Chondrocyte (in vitro differentiated cells): ENCODE data around the gene NUBPL. TPM values are rescaled to one million over a fixed set of nuclear protein-coding genes. Genes with fewer than 3 reads are reported as not detected.
A peak's percentile ranks its signal among the peaks of the same experiment; 100 is the strongest.

Experiments
- DNase-seq: peaks from one replicate; pipeline ENCODE4 v3.0.0; 2021; ENCODE audit warnings: mixed read lengths, low spot score
- H3K27ac Mint-ChIP-seq: one replicate; pipeline ENCODE4 v1.8.0; 2021; ENCODE audit warnings: mild to moderate bottlenecking, moderate library complexity, mixed read lengths; ENCODE audit not compliant: unreplicated experiment
- H3K27me3 Mint-ChIP-seq: 2 replicates; pipeline ENCODE4 v1.8.0; 2021; ENCODE audit warnings: low read depth, mixed read lengths
- H3K36me3 Mint-ChIP-seq: 2 replicates; pipeline ENCODE4 v1.8.0; 2021; ENCODE audit warnings: low read depth, mixed read lengths
- H3K4me1 Mint-ChIP-seq: 2 replicates; pipeline ENCODE4 v1.8.0; 2021; ENCODE audit warnings: low read depth, mild to moderate bottlenecking, mixed read lengths
- H3K4me3 Mint-ChIP-seq: one replicate; pipeline ENCODE4 v1.8.0; 2021; ENCODE audit warnings: mild to moderate bottlenecking, moderate library complexity, mixed read lengths; ENCODE audit not compliant: unreplicated experiment
- H3K9me3 Mint-ChIP-seq: 2 replicates; pipeline ENCODE4 v1.8.0; 2021; ENCODE audit warnings: low read depth, mixed read lengths
- total RNA-seq: library from RNA; stranded (reverse); gene quantifications from 3 replicates; pipeline ENCODE4 v1.2.1, GENCODE V29; 2021
- TF ChIP-seq, protein P1 (sequence below): fragments of 200-600 bp; sonication (generic); IDR thresholded peaks from 2 replicates; pipeline ENCODE4 v1.5.0; 2021; ENCODE audit warnings: antibody characterized with exemption, mild to moderate bottlenecking, moderate library complexity

NUBPL gene
- total RNA-seq, 1 donor from 2014 or later, result 9.8 TPM

- Mint-ChIP-seq H3K9me3 (no peaks in the 10 kb centered on the region), H3K27ac (peak overlapping the region; percentile 30), H3K4me1 (peaks cover 5% of the 10 kb centered on the region), H3K27me3 (no peaks in the 10 kb centered on the region), H3K4me3 (no peak overlapping the region), H3K36me3 (peaks cover 5% of the 10 kb centered on the region)
- no peak for DNase-seq
- TF ChIP-seq, protein P1, sequence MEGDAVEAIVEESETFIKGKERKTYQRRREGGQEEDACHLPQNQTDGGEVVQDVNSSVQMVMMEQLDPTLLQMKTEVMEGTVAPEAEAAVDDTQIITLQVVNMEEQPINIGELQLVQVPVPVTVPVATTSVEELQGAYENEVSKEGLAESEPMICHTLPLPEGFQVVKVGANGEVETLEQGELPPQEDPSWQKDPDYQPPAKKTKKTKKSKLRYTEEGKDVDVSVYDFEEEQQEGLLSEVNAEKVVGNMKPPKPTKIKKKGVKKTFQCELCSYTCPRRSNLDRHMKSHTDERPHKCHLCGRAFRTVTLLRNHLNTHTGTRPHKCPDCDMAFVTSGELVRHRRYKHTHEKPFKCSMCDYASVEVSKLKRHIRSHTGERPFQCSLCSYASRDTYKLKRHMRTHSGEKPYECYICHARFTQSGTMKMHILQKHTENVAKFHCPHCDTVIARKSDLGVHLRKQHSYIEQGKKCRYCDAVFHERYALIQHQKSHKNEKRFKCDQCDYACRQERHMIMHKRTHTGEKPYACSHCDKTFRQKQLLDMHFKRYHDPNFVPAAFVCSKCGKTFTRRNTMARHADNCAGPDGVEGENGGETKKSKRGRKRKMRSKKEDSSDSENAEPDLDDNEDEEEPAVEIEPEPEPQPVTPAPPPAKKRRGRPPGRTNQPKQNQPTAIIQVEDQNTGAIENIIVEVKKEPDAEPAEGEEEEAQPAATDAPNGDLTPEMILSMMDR, result no peak
Observed at GRCh38 chr14:31828946-31829868, 268.0 kb downstream of the NUBPL start.

DNA sequence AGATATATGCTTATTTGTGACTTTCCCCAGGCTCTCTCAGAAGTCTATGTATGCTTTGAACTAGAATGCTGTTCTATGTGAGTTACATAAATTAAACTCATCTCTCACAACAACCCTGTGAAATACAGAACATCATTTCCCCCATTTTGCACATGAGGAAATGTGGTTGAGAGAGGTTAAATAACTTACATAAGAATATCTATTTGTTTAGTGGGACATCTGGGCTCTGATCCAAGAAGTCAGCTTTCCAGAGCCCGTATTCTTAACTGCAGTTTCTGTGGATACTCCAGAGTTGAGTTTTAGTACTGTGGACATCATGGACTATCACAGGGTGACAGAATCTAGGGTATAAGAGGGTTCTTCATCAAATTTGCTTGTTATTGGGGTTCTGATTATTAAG lies 273.4 kb downstream of the NUBPL start:
- Mint-ChIP-seq H3K27ac (no peak overlapping the region), H3K4me1 (peaks cover 7% of the 10 kb centered on the region), H3K27me3 (no peaks in the 10 kb centered on the region), H3K36me3 (peaks cover 3% of the 10 kb centered on the region), H3K4me3 (no peak overlapping the region), H3K9me3 (no peaks in the 10 kb centered on the region)
- no peak for DNase-seq
- TF ChIP-seq, protein P1, result no peak

GRCh38 chr14:31835049-31835448 lies 273.8 kb downstream of the NUBPL start:
- H3K4me1 Mint-ChIP-seq, result peaks cover 7% of the 10 kb centered on the region
- no peak overlapping the region for H3K4me3 Mint-ChIP-seq
- H3K27ac Mint-ChIP-seq, result no peak overlapping the region
- no peak for DNase-seq
- H3K27me3 Mint-ChIP-seq, result no peaks in the 10 kb centered on the region
- no peaks in the 10 kb centered on the region for H3K9me3 Mint-ChIP-seq
- TF ChIP-seq, protein P1, result no peak
- H3K36me3 Mint-ChIP-seq, result peaks cover 3% of the 10 kb centered on the region

- DNase-seq, result no peak
- Mint-ChIP-seq H3K9me3 (no peaks in the 10 kb centered on the region), H3K4me3 (no peak overlapping the region), H3K27ac (no peak overlapping the region), H3K27me3 (no peaks in the 10 kb centered on the region), H3K4me1 (peaks cover 7% of the 10 kb centered on the region), H3K36me3 (no peaks in the 10 kb centered on the region)
- TF ChIP-seq, protein P1, result no peak
Observed at GRCh38 chr14:31837031-31837430, 275.8 kb downstream of the NUBPL start.

DNA sequence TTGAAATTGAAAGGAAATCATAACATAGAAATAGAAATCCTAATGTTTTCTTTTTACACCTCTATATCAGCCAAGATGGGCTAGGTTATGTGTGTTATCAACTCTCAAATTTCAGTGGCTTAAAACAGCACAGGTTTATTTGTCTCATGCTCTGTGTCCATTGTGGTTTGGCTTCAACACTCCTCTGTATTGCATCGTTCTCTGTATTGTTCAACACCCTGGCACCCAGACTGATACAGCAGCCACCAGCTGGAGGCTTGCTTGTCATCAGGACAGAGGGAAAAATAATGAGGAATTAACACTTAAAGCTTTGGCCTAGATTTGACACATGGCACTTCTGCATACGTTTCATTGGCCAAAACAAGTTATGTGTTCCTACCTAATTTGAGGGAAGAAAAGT lies 281.7 kb downstream of the NUBPL start:
- H3K4me1 Mint-ChIP-seq, result peaks cover 4% of the 10 kb centered on the region
- no peak for DNase-seq
- H3K27ac Mint-ChIP-seq, result no peak overlapping the region
- peaks cover 3% of the 10 kb centered on the region for H3K36me3 Mint-ChIP-seq
- TF ChIP-seq, protein P1, result no peak
- no peaks in the 10 kb centered on the region for H3K27me3 Mint-ChIP-seq
- no peak overlapping the region for H3K4me3 Mint-ChIP-seq
- H3K9me3 Mint-ChIP-seq, result no peaks in the 10 kb centered on the region
